LNCAP (cell line): ENCODE results near the gene SCUBE3.

Experiments
- TF ChIP-seq, protein P1 (sequence below): fragments of 450-650 bp; IDR thresholded peaks from 2 replicates; pipeline ENCODE4 v1.5.1; 2017; ENCODE audit warnings: mild to moderate bottlenecking

SCUBE3 gene

DNA sequence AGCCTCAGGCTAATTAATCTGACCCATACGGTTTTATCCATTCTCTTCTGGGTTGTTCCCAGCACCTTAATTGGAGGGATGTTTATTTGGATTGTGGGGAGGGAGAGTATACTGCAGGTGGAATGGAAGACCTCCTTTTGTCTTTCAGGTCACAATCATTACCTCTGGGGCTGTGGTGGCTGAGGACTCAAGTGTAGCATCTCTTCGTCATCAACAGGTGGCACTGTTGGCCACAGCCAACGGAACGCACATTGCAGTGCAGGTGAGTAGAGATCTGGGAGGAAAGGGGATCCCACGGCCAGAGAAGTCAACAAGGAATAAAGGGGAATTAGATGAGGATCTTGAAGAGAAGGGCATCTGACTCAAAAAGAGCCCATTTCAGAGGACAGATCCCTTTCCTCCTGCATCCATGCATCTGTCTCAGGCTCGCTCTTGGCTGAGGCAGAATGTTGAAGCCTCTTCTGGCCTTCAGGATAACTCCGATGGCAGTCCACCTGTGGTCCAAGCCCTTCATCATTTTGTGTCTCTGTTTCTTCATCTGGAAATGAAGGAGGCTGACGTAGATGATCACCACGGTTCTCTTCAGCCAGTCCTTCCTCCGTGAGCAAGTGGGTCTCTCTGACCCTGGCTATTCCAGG, 80.7 kb downstream of the SCUBE3 start:
- TF ChIP-seq, protein P1, sequence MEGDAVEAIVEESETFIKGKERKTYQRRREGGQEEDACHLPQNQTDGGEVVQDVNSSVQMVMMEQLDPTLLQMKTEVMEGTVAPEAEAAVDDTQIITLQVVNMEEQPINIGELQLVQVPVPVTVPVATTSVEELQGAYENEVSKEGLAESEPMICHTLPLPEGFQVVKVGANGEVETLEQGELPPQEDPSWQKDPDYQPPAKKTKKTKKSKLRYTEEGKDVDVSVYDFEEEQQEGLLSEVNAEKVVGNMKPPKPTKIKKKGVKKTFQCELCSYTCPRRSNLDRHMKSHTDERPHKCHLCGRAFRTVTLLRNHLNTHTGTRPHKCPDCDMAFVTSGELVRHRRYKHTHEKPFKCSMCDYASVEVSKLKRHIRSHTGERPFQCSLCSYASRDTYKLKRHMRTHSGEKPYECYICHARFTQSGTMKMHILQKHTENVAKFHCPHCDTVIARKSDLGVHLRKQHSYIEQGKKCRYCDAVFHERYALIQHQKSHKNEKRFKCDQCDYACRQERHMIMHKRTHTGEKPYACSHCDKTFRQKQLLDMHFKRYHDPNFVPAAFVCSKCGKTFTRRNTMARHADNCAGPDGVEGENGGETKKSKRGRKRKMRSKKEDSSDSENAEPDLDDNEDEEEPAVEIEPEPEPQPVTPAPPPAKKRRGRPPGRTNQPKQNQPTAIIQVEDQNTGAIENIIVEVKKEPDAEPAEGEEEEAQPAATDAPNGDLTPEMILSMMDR = peak; percentile 76

- TF ChIP-seq, protein P1 = no peak
Measured at GRCh38 chr6:35295036-35295435, 81.3 kb downstream of the SCUBE3 start.

- TF ChIP-seq, protein P1 = no peak
Measured at GRCh38 chr6:35295521-35296315, 82.0 kb downstream of the SCUBE3 start.

DNA sequence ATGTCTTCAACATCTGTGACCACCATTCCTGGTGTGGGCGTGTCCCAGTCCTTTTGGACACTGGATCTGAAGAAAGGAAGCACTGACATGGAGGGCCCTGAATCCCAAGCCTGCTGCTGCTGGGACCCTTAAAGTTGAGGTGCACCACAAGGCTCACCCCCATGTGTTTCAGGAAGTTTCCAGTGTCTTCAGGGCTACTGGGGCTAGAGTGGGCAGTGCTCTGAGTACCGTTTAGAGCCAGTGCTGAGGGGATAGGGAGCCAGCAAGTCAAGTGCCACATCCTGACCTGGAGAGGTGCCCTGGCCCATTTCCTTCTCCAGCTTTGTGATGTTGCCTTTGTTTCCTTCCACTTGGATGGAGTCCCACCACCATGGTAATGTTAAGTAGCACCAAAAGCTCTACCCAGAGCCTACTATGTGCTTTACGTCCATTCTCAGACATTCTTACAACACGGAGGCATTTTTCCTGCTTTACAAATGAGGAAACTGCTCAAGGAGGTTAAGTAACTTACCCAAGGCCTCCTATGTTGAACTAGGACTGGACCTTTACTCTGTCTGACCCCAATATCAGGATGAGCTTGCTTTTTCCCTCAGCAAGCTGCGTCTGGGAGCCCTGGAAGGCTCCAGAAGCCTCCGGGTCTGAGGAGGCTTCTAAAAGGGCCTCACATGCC, 83.3 kb downstream of the SCUBE3 start:
- TF ChIP-seq, protein P1 = no peak

- TF ChIP-seq, protein P1 = peak; percentile 74
Measured at GRCh38 chr6:35297601-35298481, 84.1 kb downstream of the SCUBE3 start, which contains the start of gene DEF6. TSS of gene DEF6 (plus strand) at chr6:35297818. CDS start at chr6:35297857, 39 bp downstream.

DNA sequence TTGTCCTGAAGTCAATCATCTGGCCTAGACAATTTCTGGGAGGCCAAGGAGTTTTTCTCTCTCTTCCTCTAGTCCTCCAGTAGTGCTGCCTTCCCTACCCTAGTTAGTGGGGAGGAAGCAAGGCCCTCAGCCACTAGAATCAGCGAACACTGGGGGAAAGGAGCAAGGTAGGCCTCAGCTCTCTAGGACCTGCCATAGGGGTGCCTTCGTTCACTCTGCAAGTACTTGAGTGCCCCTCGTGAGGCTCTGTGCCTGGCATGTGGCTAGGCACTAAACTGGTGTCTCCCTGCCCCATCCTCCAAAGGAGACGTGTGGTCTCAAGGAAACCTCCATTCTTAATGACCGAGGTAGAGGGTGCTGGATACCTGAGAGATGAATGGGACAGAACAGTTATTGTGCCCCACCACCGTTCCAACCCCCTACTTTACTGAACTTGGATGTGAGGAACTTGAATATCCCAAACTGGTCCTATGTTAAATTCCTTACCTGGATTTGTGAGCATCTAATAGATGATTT, 84.9 kb downstream of the SCUBE3 start:
- TF ChIP-seq, protein P1 = no peak

DNA sequence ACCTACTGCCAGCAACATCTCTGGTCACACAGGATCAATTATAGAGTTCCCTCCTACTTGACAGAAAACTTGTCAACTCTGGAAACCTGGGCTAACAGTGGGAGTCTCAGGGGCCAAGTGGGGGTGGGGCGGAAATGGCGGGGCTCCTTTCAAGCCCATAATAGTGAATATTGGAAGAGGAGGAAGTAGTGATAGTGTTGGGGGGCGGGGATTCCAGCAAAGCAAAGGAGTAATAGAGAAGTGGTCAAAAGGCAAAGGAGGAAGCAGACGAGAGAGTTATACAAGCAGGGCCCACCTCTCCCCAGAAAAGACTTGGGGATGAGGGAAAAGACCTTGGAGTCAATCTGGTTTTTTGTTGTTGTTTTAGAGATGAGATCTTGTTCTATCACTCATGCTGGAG, 85.9 kb downstream of the SCUBE3 start:
- TF ChIP-seq, protein P1 = no peak
